GM23338 (cell line): ENCODE results near the gene ZNF35. TPM values are rescaled to one million over a fixed set of nuclear protein-coding genes. Genes with fewer than 3 reads are reported as not detected.
A peak's percentile ranks its signal among the peaks of the same experiment; 100 is the strongest.

Experiments
- ATAC-seq: fragments of 200-7000 bp; cut with Tn5 transposase; 3 replicates; pipeline ENCODE4 v1.9.1; 2020
- DNase-seq: peaks from one replicate; pipeline ENCODE4 v3.0.0-alpha.2; 2015; ENCODE audit warnings: low spot score
- H2AFZ ChIP-seq: fragments of 200-600 bp; sonication (generic); 2 replicates; pipeline ENCODE4 v1.8.0; 2016; ENCODE audit warnings: antibody characterized with exemption, mild to moderate bottlenecking, moderate library complexity
- H3F3A ChIP-seq: fragments of 200-600 bp; sonication (generic); replicated peaks from 2 replicates; pipeline ENCODE4 v1.8.0; 2017; ENCODE audit warnings: antibody characterized with exemption, mixed run types, low read depth
- H3K27ac ChIP-seq: fragments of 200-600 bp; sonication (generic); 2 replicates; pipeline ENCODE4 v1.6.1; 2016; ENCODE audit warnings: low read depth
- H3K27me3 ChIP-seq: fragments of 200-600 bp; sonication (generic); 2 replicates; pipeline ENCODE4 v1.8.0; 2016; ENCODE audit warnings: mild to moderate bottlenecking, mixed run types, moderate library complexity; ENCODE audit not compliant: insufficient read depth
- H3K36me3 ChIP-seq: fragments of 200-600 bp; sonication (generic); 2 replicates; pipeline ENCODE4 v1.8.0; 2016; ENCODE audit warnings: mild to moderate bottlenecking; ENCODE audit not compliant: insufficient read depth
- H3K4me1 ChIP-seq: fragments of 200-600 bp; sonication (generic); 2 replicates; pipeline ENCODE4 v1.8.0; 2016; ENCODE audit warnings: mild to moderate bottlenecking, moderate library complexity; ENCODE audit not compliant: insufficient read depth
- H3K4me2 ChIP-seq: fragments of 200-600 bp; sonication (generic); 2 replicates; pipeline ENCODE4 v1.7.1; 2017; ENCODE audit warnings: mixed run types
- H3K4me3 ChIP-seq: fragments of 200-600 bp; sonication (generic); 2 replicates; pipeline ENCODE4 v1.6.1; 2016; ENCODE audit warnings: mixed run types
- H3K79me2 ChIP-seq: fragments of 200-600 bp; sonication (generic); replicated peaks from 2 replicates; pipeline ENCODE4 v1.8.0; 2017; ENCODE audit warnings: mild to moderate bottlenecking; ENCODE audit not compliant: insufficient read depth
- H3K9me2 ChIP-seq: fragments of 200-600 bp; sonication (generic); 2 replicates; pipeline ENCODE4 v1.8.0; 2017; ENCODE audit not compliant: insufficient read depth
- H4K20me1 ChIP-seq: fragments of 200-600 bp; sonication (generic); replicated peaks from 2 replicates; pipeline ENCODE4 v1.8.0; 2017; ENCODE audit warnings: mild to moderate bottlenecking; ENCODE audit not compliant: insufficient read depth
- H3K27ac Mint-ChIP-seq: 2 replicates; pipeline ENCODE4 v1.8.0; 2020; ENCODE audit warnings: inconsistent platforms, mild to moderate bottlenecking, moderate library complexity, mixed read lengths
- H3K27me3 Mint-ChIP-seq: 3 replicates; pipeline ENCODE4 v1.8.0; 2022; ENCODE audit warnings: low read depth, mild to moderate bottlenecking, moderate library complexity, mixed read lengths, inconsistent platforms; ENCODE audit not compliant: insufficient read depth, poor library complexity
- H3K36me3 Mint-ChIP-seq: 3 replicates; pipeline ENCODE4 v1.8.0; 2021; ENCODE audit warnings: low read depth, mild to moderate bottlenecking, inconsistent platforms, moderate library complexity, mixed read lengths
- H3K4me1 Mint-ChIP-seq: 3 replicates; pipeline ENCODE4 v1.8.0; 2020; ENCODE audit warnings: mild to moderate bottlenecking, inconsistent platforms, mixed read lengths
- H3K4me3 Mint-ChIP-seq: 3 replicates; pipeline ENCODE4 v1.8.0; 2021; ENCODE audit warnings: moderate library complexity, mild to moderate bottlenecking, inconsistent platforms, mixed read lengths
- H3K9me3 Mint-ChIP-seq: 3 replicates; pipeline ENCODE4 v1.8.0; 2020; ENCODE audit warnings: moderate library complexity, mild to moderate bottlenecking, inconsistent platforms, mixed read lengths
- CREB1 ChIP-seq: fragments of 250-450 bp; sonication (Bioruptor Pico); IDR thresholded peaks from 2 replicates; pipeline ENCODE4 v1.5.0; 2020; ENCODE audit warnings: low read depth, mild to moderate bottlenecking, moderate library complexity
- ETS1 ChIP-seq: IDR thresholded peaks from 2 replicates; pipeline ENCODE4 v1.6.1; 2016; ENCODE audit warnings: antibody characterized with exemption
- EZH2 ChIP-seq: fragments of 200-600 bp; sonication (generic); IDR thresholded peaks from one replicate; pipeline ENCODE4 v1.8.0; 2017; ENCODE audit warnings: antibody characterized with exemption, mild to moderate bottlenecking, low read depth; ENCODE audit not compliant: unreplicated experiment
- EZH2phosphoT487 ChIP-seq: fragments of 200-600 bp; sonication (generic); IDR thresholded peaks from one replicate; pipeline ENCODE4 v1.8.1; 2018; ENCODE audit warnings: antibody characterized with exemption; ENCODE audit not compliant: unreplicated experiment
- POLR2AphosphoS5 ChIP-seq: IDR thresholded peaks from 2 replicates; pipeline ENCODE4 v1.6.1; 2016; ENCODE audit warnings: antibody characterized with exemption, low read depth
- REST ChIP-seq: IDR thresholded peaks from one replicate; pipeline ENCODE4 v1.6.1; 2018; ENCODE audit warnings: antibody characterized with exemption; ENCODE audit not compliant: unreplicated experiment
- ZNF331 ChIP-seq: fragments of 250-450 bp; sonication (Bioruptor Pico); IDR thresholded peaks from 2 replicates; pipeline ENCODE4 v1.5.0; 2020; ENCODE audit warnings: low read depth, mild to moderate bottlenecking, moderate library complexity
- ZNF462 ChIP-seq: fragments of 250-450 bp; sonication (Bioruptor Pico); IDR thresholded peaks from 2 replicates; pipeline ENCODE4 v1.5.0; 2020; ENCODE audit warnings: mild to moderate bottlenecking, moderate library complexity
- polyA plus RNA-seq: library from polyadenylated mRNA; unstranded; fragments of >200 nt; fragmentation: Nextera tagmentation; extraction: Ambion mirVana; gene quantifications from 2 replicates; pipeline ENCODE4 v1.2.1, GENCODE V29; 2016
- total RNA-seq: library from RNA; depleted of rRNA; stranded (reverse); fragments of >200 nt; shearing (Covaris generic); gene quantifications from 2 replicates; pipeline ENCODE4 v1.2.3, GENCODE V29; 2014

The ZNF35 gene
- total and polyA plus RNA-seq, 2 experiments from 2014 or later: 18.5 to 26.2 TPM

- no peaks in the 10 kb centered on the region; the same call in 1 of the 2 replicates for H4K20me1 ChIP-seq
- no peak overlapping the region for H2AFZ ChIP-seq
- 0 out of 2 replicates have a peak, but pooled peaks cover 3% of the 10 kb centered on the region for H3K4me1 ChIP-seq
- H3K79me2 ChIP-seq: no peaks in the 10 kb centered on the region
- H3F3A ChIP-seq: no peaks in the 10 kb centered on the region
- H3K27ac ChIP-seq: no peak overlapping the region
- Mint-ChIP-seq H3K9me3 (peaks cover 61% of the 10 kb centered on the region), H3K4me1 (peaks cover 3% of the 10 kb centered on the region), H3K36me3 (peaks cover 52% of the 10 kb centered on the region), H3K27ac (no peak overlapping the region), H3K27me3 (no peaks in the 10 kb centered on the region), H3K4me3 (no peak overlapping the region)
- ATAC-seq: no peak
- no peak for DNase-seq
- no peaks in the 10 kb centered on the region for H3K27me3 ChIP-seq
- no peak overlapping the region for H3K4me2 ChIP-seq
- TF ChIP-seq CREB1 (CRISPR knock-in tag): no peak
- TF ChIP-seq EZH2: no peak
- TF ChIP-seq ZNF331 (CRISPR knock-in tag): no peak
- TF ChIP-seq REST: no peak
- no peaks in the 10 kb centered on the region for H3K36me3 ChIP-seq
- H3K9me2 ChIP-seq: 0 out of 2 replicates have a peak, but pooled peaks cover 17% of the 10 kb centered on the region
- no peak overlapping the region for H3K4me3 ChIP-seq
These were observed 33.8 kb downstream of the ZNF35 start for GRCh38 chr3:44682182-44682896.

- Histone ChIP-seq H2AFZ (peak overlapping the region; percentile 94), H3K4me2 (peak overlapping the region; percentile 88), H3K4me1 (0 out of 2 replicates have a peak, but pooled peaks cover 3% of the 10 kb centered on the region), H3K27me3 (no peaks in the 10 kb centered on the region), H3K27ac (no peak overlapping the region), H3K4me3 (peak overlapping the region; percentile 72), H3K79me2 (no peaks in the 10 kb centered on the region), H3K36me3 (no peaks in the 10 kb centered on the region), H4K20me1 (no peaks in the 10 kb centered on the region; the same call in 1 of the 2 replicates), H3F3A (no peaks in the 10 kb centered on the region), H3K9me2 (0 out of 2 replicates have a peak, but pooled peaks cover 22% of the 10 kb centered on the region)
- peaks cover 57% of the 10 kb centered on the region for H3K36me3 Mint-ChIP-seq
- peaks cover 79% of the 10 kb centered on the region for H3K9me3 Mint-ChIP-seq
- H3K27ac Mint-ChIP-seq: no peak overlapping the region
- H3K27me3 Mint-ChIP-seq: no peaks in the 10 kb centered on the region
- H3K4me1 Mint-ChIP-seq: peaks cover 3% of the 10 kb centered on the region
- TF ChIP-seq EZH2phosphoT487 (no peak), ZNF462 (no peak), POLR2AphosphoS5 (peak; percentile 75), ETS1 (0 out of 2 replicates have a peak, but pooled peaks have one; percentile 49)
- ATAC-seq (peak; percentile 100), DNase-seq (peak; percentile 97)
- peak overlapping the region; percentile 81 for H3K4me3 Mint-ChIP-seq
These were observed 36.7 kb downstream of the ZNF35 start for GRCh38 chr3:44685128-44685800.
